NCI-H2107 treated with DMSO at 0.1 percent for 48 hours (cell line): Measurements from ENCODE around the gene USP31.

Experiments used
- DNase-seq: peaks from one replicate; lab custom pipeline; 2025; ENCODE audit not compliant: unreplicated experiment; lab: John Stamatoyannopoulos, UW

Gene USP31

DNA sequence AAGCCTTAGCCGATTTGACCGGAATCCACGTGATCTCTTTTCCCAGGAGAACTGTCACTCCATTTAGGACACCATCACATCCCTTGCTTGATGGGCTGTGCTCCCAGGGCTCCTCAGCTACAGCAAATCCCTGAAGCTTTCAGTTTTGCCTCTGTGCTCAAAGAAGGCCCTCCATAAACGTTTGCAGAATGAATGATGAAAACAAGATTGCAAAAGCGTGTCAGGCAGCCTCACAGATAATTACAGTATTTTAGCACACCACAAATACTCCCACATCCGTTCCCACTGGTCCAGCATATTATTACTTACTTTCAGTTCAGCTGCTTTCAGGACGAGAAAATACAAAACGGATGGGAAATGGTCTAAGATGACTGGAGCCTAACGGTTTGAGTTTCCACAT is 84.6 kb downstream of the USP31 start:
- no peak for DNase-seq

DNA sequence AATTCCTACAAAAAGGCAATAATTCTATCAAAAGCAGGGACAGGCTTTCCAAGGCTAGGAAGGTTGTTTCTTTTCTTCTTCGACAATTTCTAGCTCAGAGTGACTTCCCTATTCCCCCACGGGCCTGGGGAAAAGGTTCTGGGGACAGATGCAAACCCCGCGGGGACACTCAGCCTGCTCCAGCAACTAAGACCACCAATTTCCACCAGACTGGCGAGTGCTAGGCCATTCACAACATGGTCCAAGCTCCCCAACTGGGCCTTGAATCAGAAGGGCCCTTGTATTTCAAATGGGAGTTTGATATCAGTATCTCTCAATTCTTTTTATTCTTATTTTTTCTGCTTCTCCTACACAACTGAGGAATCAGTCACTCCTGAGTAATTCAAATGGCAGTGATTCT is 86.7 kb downstream of the USP31 start:
- no peak for DNase-seq

DNA sequence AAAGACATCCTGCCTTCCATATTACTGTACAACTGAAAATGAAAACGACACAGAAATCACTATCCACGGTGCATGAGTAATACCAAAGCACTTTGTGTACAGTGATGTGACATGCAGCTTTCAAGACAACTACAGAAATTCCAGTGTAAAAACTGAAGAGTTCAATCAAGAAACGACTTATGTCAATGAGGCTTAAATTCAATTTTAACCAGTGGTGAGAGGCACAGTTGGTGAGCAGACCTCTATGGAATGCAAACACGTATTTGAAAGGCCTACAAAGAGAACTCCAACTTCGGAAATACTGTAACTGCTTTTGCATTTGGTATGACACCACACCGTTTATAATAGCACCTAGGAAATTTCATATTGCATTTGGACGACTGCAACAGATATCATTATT is 87.6 kb downstream of the USP31 start:
- DNase-seq = no peak

DNA sequence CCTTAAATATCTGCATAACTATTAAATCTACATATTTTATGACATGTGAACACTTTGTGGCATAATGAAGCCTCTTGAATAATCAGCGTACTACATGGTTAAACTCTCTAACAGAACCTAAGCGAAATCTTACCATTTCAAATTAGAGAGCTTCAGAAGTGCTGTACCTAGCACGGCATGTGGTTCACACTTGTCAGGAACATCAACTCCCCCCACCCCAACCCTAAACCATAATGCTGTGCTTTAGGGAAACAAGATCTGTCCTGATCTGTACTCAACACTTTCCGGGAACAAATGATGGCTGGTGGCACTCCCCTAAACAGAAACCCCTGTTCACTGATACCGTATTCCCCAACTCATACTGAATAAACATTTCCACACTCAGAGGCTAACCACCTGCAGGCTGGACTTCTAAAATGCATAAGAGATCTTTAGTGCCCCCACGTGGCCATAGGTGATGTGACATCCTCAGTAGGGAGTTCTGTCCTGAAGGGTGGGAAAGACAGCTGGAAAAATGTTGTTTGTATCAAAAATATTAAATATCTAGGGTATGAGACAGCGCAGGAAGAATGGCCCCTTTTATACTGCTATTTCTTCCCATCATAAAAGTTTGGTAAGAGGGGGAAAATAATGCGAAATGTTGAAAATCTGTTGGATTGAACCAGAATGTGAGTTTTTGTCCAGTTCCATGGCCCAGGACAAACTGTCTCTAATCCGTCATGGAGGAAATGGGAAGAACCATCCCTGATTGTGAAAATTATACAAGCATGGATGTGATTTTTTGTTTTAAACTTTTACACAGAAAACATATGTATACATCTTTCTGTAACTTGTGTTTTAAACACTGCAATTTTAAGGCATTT is 88.6 kb downstream of the USP31 start:
- DNase-seq = peak; percentile 78

DNA sequence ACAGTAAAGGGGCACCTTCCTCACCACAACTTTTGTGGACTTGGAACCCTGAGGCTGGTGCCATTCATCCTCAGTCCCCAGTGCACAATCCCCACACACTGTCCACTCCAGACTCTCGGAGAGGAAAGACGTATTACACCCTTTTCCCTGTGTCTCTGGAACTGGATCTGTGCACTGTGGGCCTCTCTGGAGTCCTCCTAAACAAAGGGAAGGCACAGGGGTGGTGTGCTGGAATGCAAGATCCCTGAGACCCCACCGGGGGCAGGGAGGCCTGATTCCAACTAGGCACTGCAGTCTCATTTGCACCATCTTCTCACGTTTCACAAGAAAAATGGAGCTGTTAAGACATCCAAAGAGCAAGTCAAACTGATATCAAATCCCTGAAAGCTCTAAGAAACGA is 89.8 kb downstream of the USP31 start:
- DNase-seq = no peak

DNA sequence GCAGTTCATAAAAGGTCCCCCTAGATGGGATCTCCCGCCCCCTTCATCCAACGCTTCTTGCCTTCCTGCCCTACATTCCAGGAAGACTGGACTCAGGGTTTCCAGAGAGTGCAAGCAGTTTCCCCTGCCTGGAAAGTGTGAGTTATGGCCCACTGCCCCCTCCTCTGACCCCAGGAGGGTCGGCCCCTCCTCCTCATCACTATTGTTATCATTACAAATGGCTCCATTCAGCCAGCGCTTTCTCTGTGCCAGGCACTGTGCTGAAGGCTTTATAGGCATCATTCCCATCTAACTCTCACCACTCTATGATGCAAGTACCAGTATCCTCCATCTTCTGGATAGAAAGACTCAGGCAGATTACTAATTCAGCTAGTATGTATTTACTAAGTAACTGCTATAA is 90.7 kb downstream of the USP31 start:
- no peak for DNase-seq

DNA sequence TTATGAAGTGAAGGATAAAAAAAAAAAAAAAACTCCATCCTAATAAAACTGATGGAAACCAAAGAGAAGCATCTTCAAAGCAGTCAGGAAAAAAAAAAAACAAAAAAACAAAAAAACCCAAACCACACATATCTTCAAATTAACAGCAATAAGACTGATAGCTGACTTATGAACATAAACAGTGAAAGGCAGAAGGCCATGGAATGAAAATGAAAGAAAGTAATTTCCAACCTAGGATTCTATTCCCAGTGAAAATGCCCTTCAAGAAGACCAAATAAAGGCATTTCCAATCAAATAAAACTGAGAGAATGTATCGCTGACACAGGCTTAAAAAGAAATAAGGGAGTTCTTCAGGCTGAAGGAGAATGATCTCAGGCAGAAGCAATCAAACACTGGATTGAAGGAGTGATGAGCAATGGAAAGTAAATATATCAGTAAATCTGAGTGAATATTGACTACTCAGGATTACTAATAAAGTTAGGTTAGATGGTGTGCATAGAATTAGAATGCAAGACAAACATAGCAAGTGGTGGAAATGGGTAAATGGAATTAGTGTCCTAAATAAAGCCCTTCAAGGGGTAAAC is 92.1 kb downstream of the USP31 start:
- no peak for DNase-seq

DNA sequence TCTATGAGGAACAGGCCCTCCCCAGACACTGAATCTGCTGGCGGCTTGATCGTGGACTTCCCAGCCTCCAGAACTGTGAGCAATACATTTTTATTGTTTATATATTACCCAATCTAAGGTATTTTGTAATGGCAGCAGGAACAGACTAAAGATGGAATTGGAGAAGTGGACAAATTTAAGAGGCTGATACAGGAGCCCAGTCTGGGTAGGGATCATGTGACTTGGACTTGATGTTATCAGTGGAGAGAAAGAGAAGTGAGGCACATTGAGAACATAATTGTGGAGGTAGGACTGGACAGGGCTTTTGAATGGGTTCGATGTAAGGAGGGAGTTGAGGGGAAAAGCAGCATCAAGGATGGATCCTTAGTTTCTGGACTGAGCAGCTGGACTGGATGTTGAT is 93.8 kb downstream of the USP31 start:
- no peak for DNase-seq

DNA sequence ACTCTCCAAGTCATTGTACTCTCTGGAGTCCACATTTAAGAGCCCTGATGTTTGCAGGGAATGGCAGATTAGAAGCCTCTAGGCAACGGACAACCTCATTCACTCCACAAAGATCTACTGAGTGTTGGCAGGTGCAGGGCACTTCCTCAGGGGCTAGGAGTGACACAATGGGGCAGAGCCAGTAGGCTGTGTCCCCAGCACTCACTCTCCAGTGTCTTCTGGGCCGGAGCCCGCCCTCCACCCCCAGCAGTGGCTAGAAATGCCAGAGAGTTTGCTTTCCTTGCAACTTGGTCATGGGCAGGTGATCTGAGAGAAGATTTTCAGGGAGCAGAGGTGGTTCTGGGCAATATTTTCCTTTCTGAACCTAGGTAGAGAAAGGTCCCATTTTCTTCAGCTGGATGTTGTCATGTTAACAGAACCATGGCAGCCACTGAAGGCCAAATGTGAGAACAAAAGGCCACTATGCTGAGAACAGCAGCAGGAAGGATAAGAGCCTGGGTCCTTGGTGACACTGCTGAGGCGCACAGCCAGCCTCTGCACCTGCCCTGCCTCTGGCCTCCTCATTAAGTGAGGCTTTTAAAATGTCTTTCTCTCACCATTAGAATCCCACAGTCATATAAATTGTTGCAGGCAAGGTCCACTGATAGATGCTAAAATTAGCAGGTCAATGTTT is 96.2 kb downstream of the USP31 start:
- no peak for DNase-seq

DNA sequence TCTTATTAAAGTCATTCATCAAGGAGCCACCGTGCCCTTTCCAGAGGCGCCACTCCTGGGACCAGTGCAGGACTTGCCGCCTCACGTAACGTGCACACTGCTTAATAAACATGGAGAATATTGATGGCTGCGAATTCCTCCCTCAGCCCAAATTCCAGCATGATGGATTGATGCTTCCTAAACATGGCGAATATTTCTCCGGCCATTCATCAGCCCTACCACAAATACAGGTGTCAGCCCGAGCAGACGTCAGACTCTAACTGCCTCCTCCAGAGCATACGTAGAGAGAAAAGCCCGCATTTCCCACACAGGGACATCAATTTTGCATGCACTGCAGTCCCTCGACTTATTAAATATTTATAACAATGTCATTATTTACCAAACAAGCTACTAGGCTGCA is 97.0 kb downstream of the USP31 start:
- DNase-seq = no peak

DNA sequence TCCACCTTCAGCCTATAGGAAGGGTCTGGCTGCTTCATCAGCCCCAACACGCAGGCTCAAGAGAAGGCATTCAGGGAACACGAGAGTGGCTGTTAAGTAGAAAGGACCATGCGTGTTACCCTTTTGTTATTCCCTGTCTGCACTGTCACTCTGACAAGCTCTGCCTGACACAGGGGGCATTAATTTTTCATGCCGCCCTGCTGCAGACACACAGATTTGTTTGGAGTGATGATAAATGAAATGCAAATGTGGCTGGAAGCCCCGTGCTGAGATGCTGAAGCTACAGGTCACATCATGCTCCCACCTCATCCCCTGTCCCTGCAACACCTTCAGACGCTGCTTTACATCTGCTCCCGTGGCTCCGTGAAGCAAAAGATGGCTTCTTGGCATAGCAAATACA is 97.7 kb downstream of the USP31 start:
- DNase-seq = no peak

DNA sequence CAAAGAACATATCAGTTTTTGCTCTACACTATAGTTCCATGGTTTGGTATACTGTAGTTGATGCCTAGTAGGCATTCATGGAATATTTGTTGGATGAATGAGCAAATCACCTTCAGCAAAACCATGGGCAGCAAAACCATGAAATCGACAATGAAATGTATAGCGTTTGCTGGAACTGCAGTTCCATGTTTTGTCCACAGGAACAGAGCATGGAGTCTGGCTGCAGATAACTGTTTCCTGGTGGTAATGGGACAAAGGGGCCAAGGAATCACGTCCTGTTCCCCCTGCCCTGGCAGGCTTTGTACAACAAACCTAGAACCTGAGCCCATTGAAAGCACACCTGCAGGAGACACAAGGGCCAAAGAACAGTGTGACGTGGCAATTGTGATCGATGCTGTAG is 101.1 kb downstream of the USP31 start:
- DNase-seq = no peak

DNA sequence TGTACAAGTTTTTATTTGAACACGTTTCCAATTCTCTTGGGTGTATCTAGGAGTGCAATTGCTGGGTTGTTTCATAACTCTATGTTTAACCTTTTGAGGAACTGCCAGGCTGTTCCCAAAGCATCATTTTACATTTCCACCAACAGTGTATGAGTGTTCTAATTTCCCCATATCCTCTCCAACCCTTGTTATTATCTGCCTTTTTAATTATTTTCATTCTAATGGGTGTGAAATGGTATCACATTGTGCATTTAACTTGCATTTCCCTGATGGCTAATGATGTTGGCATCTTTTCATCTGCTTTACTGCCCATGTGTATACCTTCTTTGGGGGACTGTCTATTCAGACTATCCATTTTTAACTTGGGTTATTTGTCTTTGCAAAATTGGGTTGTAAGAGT is 104.2 kb downstream of the USP31 start:
- no peak for DNase-seq

DNA sequence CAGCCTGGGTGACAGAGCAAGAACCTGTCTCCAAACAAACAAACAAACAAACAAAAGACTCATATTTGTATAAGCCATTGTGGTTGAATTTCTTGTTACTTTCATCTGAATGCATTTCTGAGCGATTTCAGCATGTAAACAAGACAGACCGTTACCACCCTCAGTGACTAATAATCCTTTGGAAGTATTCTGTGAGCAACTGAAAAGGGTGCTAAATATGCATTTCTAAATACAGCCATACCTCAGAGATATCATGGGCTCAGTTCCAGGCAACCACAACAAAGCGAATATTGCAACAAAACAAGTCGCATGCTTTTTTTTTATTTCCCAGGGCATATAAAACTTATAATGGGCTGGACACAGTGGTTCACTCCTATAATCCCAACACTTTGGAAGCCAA is 109.0 kb downstream of the USP31 start:
- no peak for DNase-seq

DNA sequence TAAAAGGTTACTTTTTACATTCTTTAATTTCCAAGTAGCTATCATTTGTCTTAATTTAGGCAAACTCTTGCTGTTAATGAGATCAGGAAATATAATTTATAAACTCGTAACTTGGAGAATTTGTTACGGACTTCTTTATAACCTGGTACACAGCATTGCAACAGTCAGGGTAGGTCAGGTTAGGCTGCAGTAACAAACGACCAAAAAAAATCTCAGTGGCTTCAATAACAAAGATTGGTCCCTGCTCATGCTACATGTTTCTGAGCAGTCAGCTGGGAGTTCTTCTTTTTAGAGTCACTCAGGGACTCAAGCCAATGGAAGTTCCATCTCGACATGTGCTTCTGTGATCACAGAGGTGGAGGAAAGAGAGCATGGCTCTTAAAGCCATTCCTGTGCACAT is 110.1 kb downstream of the USP31 start:
- DNase-seq = no peak

DNA sequence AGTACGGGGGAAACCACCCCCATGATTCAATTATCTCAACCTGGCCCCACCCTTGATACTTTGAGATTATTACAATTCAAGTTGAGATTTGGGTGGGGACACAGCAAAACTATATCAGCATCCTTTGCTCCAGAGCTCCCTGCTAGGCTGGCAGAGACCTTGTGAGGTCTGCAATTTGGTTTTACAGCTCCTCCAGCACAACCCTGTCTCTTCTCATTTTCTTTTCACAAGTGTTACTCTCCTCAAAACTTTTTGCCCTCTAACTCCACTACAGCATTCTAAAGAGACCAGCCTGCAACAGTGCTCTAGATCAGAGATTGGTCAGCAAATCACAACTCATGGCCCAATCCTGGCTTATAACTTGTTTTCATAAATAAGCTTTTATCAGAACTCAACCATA is 114.0 kb downstream of the USP31 start:
- DNase-seq = no peak

DNA sequence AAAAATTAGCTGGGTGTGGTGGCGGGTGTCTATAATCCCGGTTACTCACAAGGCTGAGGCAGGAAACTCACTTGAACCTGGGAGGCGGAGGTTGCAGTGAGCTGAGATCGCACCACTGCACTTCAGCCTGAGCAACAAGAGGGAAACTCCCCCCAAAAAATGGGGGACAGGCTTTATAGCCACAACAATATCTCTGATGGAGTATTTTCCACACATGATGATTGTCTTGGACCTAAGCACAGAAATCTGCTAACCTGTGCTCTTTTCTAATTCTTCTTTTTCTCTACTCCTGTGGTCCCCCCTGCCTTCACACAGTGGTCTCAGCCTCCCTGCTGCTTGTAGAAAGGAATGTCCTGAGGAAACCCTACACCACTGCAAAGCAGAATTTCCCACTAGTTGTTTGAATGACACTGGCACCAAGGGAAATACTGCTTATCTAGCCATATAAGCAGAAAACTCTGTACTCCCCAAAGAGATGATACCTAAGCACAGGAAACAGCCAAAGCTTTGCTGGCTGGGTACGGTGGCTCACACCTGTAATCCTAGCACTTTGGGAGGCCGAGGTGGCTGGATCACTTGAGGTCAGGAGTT is 117.6 kb downstream of the USP31 start:
- DNase-seq = no peak

DNA sequence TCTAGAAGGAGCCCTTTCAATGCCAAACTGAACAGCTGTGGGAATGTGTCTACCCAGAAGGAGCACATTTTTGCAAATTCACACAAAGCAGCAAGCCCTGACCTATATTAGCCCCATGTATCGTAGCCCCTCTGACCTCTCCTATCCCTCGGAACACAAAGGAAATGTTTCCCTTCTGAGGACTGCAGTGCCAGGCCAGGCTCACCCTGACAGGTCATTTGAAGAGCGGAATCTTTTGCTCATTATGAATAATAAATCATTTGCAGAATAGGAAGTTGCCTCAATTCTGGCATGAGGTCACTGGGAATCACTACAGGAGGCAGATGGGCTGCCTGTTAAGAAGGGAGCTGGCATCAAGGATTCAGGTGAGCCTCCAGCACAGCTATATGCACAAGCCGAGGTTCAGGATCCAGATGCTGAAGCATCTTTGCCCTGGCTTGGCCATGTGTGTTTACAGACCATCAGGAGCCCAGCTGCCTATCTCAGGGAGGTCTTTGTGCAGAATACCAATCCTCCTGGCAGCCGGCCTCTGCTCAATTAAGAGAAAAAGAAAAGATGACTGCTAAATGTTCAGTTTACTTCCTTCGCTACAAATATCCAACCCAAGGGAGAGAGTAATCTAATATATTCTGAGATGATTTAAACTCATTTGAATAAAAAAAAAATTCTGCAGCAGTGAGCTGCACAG is 119.4 kb downstream of the USP31 start:
- no peak for DNase-seq

DNA sequence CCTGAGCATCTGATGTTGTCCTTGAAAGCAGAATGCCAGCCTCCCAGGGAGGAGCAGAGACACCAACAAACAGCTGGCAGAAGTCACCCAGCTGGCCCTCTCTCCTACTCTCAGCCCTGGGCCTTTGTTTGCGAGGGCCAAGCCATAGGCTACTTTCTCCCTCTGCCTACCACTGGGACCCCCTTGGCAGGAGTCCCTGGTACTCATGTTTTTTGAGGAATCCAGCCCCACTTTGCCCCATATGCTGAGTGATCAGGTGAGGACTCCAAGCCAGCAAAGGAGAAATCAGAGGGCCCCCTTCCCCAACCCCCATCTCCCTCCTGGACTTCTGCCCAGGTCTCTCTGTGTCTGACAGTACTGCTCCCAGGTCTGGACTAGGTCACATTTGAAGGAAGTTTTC is 121.9 kb downstream of the USP31 start:
- DNase-seq = no peak

DNA sequence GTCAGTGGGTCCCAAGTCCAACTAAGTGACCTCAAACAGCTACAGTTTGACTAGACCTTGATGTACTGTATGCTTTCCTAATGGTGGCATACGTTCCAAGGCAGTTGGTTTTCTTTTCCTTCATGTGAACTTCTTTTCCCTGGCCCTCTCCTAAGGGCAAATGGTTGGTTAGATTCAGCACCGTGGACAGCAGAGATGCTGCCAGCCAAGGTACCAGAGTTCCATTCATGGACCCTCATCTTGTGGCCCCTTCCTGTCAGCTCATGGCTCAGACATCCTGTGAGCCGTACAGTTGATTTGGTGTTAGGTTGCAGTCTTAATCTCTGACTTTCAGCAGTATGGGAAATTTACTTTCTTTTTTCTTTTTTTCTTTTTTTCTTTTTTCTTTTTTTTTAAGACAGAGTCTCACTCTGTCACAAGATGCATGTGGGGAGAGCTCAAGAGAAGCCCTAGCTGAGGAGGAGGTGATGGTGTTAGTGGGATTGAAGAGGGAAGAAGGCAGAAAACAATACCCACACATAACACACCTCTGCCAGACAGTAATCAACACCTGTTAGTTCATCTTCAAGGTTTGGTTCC is 122.4 kb downstream of the USP31 start:
- DNase-seq = no peak

DNA sequence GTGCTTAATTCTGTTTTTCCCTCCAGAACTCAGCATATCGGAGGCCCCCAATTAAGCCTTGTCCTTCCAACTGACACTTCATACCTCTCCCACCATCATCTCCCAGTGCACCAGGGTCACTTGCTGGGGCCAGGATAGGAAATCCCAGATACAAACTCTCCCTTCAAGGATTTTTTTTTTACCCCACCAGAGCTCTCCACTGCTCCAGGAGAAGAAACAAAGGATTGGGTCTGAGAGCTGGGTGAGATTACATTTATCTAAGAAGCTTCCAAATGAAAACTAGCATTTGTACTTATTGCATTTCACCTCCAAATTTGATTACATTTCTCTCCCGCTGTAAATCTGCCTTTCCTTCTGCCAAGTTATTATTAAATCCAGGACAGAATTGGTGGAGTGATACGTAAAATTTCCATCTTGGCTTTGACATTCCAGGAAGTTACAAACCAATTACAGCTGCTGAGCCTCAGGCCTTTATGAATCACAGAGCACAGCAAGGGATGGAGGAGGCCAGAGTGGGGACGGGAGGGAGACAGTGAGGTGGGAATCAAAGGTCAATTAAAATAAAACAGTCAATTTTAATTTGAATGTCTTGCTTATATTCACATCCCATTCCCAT is 123.5 kb downstream of the USP31 start:
- no peak for DNase-seq
